ENCODE measurements around the gene USP48. TPM values are rescaled to one million over a fixed set of nuclear protein-coding genes. Genes with fewer than 3 reads are reported as not detected.
"Not testable (repeated sequence)": the region's sequence is repeated elsewhere in the genome, so short reads cannot be mapped to it uniquely, and the experiment has no call there.

Gene USP48
- total RNA-seq, 1 experiment from 2014 or later = 84.8 TPM

DNA sequence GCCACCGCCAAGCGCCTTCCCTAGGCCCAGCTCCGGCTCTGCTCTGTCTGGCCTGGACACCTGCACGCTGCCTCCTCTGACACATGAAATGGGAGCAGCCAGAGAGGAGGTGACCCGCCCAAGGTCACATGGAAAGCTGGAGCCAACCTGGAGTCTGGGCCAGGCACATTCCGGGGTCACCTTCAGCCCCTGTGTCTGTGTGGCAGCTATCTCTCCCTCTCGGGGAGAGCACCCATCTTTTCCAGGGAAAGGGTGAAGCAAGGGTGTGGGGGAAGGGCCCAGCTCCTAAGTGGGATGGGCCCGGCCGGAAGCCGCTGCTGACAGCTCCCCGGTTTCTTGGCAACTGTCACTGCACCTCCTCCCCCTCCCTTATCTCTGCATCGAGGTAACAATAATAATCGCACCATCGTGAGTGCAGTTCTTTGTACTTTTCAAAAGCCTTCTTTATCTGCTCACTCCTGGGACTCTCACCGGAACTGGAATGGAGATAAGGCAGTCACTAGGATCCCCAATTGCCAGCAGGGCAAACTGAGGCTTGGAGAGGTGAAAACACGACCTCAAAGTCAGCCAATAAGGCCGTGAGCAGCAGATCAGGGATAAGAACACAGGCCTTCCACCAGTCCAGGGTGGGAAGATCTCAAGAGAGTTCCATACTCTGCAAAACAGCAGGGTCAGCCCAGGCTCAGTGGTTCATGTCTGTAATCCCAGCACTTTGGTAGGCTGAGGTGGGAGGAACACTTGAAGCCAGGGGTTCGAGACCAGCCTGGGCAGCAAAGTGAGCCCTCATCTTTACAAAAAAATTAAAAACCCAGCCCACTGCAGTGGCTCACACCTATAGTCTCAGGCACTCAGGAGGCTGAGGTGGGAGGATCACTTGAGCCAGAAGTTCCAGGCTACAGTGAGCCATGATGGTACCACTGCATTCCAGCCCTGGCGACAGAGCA is 150.7 kb downstream of the USP48 start:
- no peak overlapping the region for H3K9ac ChIP-seq (ENCODE audit: extremely low read depth, insufficient read length, low read length)

DNA sequence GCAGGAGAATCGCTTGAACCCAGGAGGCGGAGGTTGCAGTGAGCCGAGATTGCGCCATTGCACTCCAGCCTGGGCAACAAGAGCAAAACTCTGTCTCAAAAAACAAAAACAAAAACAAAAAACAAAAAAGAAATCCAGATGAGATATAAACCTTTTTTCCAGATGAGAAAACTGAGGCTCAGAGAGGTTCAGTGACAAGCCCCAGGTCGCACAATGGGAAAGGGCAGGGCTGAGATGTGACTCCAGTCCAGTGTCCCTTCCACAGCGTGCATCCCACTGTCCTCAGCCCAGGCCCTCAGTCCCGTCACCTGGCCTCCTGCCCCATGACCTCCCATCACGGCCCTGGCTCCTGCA is 151.4 kb downstream of the USP48 start:
- H4K5ac ChIP-seq (ENCODE audit: insufficient read length, low read depth, low read length); H2BK120ac ChIP-seq (ENCODE audit: low read depth, low read length, poor library complexity, severe bottlenecking); H2BK5ac ChIP-seq (ENCODE audit: insufficient read length, low read length); H2BK12ac ChIP-seq (ENCODE audit: insufficient read length, low read depth, low read length); H2BK15ac ChIP-seq (ENCODE audit: low read depth, low read length); H2AK5ac ChIP-seq (ENCODE audit: insufficient read length, low read length); H3K23ac ChIP-seq (ENCODE audit: insufficient read length, low read depth, low read length); H2BK20ac ChIP-seq (ENCODE audit: low read depth, low read length, poor library complexity, severe bottlenecking); H3K9ac ChIP-seq (ENCODE audit: extremely low read depth, insufficient read length, low read length); H3K9me3 Mint-ChIP-seq; H3K18ac ChIP-seq (ENCODE audit: insufficient read length, low read depth, low read length); H4K8ac ChIP-seq (replicated peaks; ENCODE audit: insufficient read length, low read depth, low read length); H3K4me3 Mint-ChIP-seq; DNase-seq; H3K9me3 ChIP-seq (ENCODE audit: control insufficient read depth, low read depth, low read length); H3K27ac ChIP-seq (ENCODE audit: insufficient read length, low read depth, low read length); H3K4me1 ChIP-seq (ENCODE audit: insufficient read depth, low read length); H3K14ac ChIP-seq (ENCODE audit: insufficient read depth, low read length); H2AFZ ChIP-seq (ENCODE audit: low read length); H3K27me3 Mint-ChIP-seq (ENCODE audit: low read depth); H4K91ac ChIP-seq (ENCODE audit: insufficient read length, low read depth, low read length); H3K27me3 ChIP-seq (ENCODE audit: insufficient read depth, low read length); H3K56ac ChIP-seq (ENCODE audit: insufficient read length, low read depth, low read length); H3T11ph ChIP-seq (ENCODE audit: low read length); H3K4ac ChIP-seq (ENCODE audit: low read depth, low read length); H3K4me2 ChIP-seq (ENCODE audit: insufficient read depth, insufficient read length, low read length); H3K23me2 ChIP-seq (ENCODE audit: insufficient read length, low read depth, low read length, poor library complexity, severe bottlenecking); H3K79me2 ChIP-seq (ENCODE audit: insufficient read depth, low read length); H3K79me1 ChIP-seq (ENCODE audit: insufficient read depth, low read depth, low read length, poor library complexity, severe bottlenecking); H3K27ac Mint-ChIP-seq; H3K36me3 Mint-ChIP-seq (ENCODE audit: insufficient read depth in 1 of 3, low read depth in 3 of 3); H4K20me1 ChIP-seq (ENCODE audit: control insufficient read depth, insufficient read depth, insufficient read length): not testable (repeated sequence)
- peaks cover 39 to 57% of the 10 kb centered on the region in 2 experiments for H3K4me1 Mint-ChIP-seq
- no CpG with 5 or more reads among the region's 8 CpGs for WGBS (ENCODE audit: extremely low coverage, insufficient read length, low lambda C conversion rate)

More for the DNA sequence above, 150.7 kb downstream of the USP48 start:
- TF ChIP-seq, protein P1, sequence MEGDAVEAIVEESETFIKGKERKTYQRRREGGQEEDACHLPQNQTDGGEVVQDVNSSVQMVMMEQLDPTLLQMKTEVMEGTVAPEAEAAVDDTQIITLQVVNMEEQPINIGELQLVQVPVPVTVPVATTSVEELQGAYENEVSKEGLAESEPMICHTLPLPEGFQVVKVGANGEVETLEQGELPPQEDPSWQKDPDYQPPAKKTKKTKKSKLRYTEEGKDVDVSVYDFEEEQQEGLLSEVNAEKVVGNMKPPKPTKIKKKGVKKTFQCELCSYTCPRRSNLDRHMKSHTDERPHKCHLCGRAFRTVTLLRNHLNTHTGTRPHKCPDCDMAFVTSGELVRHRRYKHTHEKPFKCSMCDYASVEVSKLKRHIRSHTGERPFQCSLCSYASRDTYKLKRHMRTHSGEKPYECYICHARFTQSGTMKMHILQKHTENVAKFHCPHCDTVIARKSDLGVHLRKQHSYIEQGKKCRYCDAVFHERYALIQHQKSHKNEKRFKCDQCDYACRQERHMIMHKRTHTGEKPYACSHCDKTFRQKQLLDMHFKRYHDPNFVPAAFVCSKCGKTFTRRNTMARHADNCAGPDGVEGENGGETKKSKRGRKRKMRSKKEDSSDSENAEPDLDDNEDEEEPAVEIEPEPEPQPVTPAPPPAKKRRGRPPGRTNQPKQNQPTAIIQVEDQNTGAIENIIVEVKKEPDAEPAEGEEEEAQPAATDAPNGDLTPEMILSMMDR (conservative IDR thresholded peaks at IDR 0.05) = no peak
- H3K9me3 Mint-ChIP-seq = no peaks in the 10 kb centered on the region; a peak in 2 of 5 replicates
- H3K14ac ChIP-seq (ENCODE audit: insufficient read depth, low read length) = no peak overlapping the region
- H2BK5ac ChIP-seq (ENCODE audit: insufficient read length, low read length) = no peak overlapping the region
- peaks cover 3% of the 10 kb centered on the region; the same call in 1 of the 2 replicates for H3K4me1 ChIP-seq (ENCODE audit: insufficient read depth, low read length)
- H2AFZ ChIP-seq (ENCODE audit: low read length) = no peak overlapping the region
- H4K8ac ChIP-seq (replicated peaks; ENCODE audit: insufficient read length, low read depth, low read length) = no peak overlapping the region
- H2BK12ac ChIP-seq (ENCODE audit: insufficient read length, low read depth, low read length) = no peak overlapping the region
- H4K91ac ChIP-seq (ENCODE audit: insufficient read length, low read depth, low read length) = no peak overlapping the region
- H3K56ac ChIP-seq (ENCODE audit: insufficient read length, low read depth, low read length) = no peak overlapping the region
- H3K27me3 Mint-ChIP-seq (ENCODE audit: low read depth) = no peaks in the 10 kb centered on the region; the same call in 1 of the 2 replicates
- H3K36me3 Mint-ChIP-seq (ENCODE audit: insufficient read depth in 1 of 3, low read depth in 3 of 3) = no peaks in the 10 kb centered on the region
- H3K4me2 ChIP-seq (ENCODE audit: insufficient read depth, insufficient read length, low read length) = no peak overlapping the region
- H4K20me1 ChIP-seq (ENCODE audit: control insufficient read depth, insufficient read depth, insufficient read length) = no peaks in the 10 kb centered on the region
- no peaks in the 10 kb centered on the region for H3K79me2 ChIP-seq (ENCODE audit: insufficient read depth, low read length)
- no peak overlapping the region for H3K23ac ChIP-seq (ENCODE audit: insufficient read length, low read depth, low read length)
- no peak overlapping the region for H3K4me3 Mint-ChIP-seq
- H4K5ac ChIP-seq (ENCODE audit: insufficient read length, low read depth, low read length) = no peak overlapping the region
- no peaks in the 10 kb centered on the region for H3K9me3 ChIP-seq (ENCODE audit: control insufficient read depth, low read depth, low read length)
- H3K79me1 ChIP-seq (ENCODE audit: insufficient read depth, low read depth, low read length, poor library complexity, severe bottlenecking) = no peaks in the 10 kb centered on the region
- H3K23me2 ChIP-seq (ENCODE audit: insufficient read length, low read depth, low read length, poor library complexity, severe bottlenecking) = no peaks in the 10 kb centered on the region
- DNase-seq = no peak
- H3K27me3 ChIP-seq (ENCODE audit: insufficient read depth, low read length) = no peaks in the 10 kb centered on the region
- H3K27ac ChIP-seq (ENCODE audit: insufficient read length, low read depth, low read length) = no peak overlapping the region
- no peak overlapping the region for H2BK15ac ChIP-seq (ENCODE audit: low read depth, low read length)
- peaks cover 39 to 57% of the 10 kb centered on the region in 2 experiments for H3K4me1 Mint-ChIP-seq
- H3K18ac ChIP-seq (ENCODE audit: insufficient read length, low read depth, low read length) = no peak overlapping the region
- H2AK5ac ChIP-seq (ENCODE audit: insufficient read length, low read length) = no peak overlapping the region
- H3K27ac Mint-ChIP-seq = peak overlapping the region in 1 of 3 experiments; percentile 72; a peak in 1 of 7 replicates
- H3T11ph ChIP-seq (ENCODE audit: low read length) = no peak overlapping the region
- WGBS (ENCODE audit: extremely low coverage, insufficient read length, low lambda C conversion rate) = no CpG with 5 or more reads among the region's 19 CpGs
- no peak overlapping the region for H2BK20ac ChIP-seq (ENCODE audit: low read depth, low read length, poor library complexity, severe bottlenecking)
- no peak overlapping the region for H2BK120ac ChIP-seq (ENCODE audit: low read depth, low read length, poor library complexity, severe bottlenecking)
- no peak overlapping the region for H3K4ac ChIP-seq (ENCODE audit: low read depth, low read length)
